NCI-H128 (cell line): ENCODE measurements around the gene RPS2.
"Not testable (repeated sequence)": the region's sequence is repeated elsewhere in the genome, so short reads cannot be mapped to it uniquely, and the experiment has no call there.

Experiments
- DNase-seq: peaks from one replicate; lab custom pipeline; 2025; ENCODE audit not compliant: unreplicated experiment; lab: John Stamatoyannopoulos, UW

The RPS2 gene

DNA sequence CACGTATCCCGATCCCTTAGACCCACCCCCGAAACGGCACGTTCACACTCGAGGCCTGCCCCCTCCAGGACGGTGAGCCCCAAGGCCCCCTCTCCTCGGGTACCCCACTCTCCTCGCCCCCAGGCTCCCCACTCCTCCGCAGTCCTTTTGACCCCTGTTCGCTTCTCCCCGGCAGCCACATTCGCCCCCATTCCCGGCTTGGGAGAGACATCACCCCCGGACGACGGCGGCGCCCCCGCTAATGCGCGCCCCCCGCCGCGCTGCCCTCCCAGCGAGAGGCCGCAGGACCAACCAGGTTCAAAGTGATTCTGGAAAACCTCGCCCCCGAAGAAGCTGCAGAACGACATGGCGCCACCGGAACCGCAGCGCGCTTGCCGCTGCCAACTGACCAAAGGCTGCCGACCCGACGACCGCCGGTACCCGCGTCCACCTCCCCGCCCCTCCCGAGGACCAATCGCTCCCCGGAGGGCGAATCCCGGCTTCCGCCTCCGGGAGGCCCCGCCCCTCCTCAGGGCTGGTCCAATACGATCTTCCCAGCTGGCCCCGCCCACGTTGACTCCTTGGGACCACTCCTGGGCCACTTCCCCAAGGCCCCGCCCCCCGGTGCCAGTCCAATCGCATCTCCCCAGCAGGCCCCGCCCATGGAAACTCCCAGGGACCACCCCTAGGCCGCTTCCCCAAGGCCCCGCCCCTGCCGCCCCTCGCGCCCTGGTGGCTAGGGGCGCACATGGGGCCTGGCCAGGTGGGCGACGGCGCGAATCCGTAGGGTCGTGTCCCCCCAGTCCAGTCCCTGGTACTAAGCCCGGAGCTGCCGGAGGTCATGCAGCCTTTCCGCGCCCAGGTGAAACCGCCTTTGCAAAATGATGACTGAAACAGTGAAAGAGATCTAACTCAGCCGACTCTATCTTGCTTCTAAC lies 21.6 kb downstream of the RPS2 start, which contains the start of gene MSRB1:
Gene MSRB1 (minus strand): TSS at position 390 of the 917 bp plus-strand sequence. CDS start 43 bp downstream, at position 347.
- DNase-seq, result peak; percentile 95

DNA sequence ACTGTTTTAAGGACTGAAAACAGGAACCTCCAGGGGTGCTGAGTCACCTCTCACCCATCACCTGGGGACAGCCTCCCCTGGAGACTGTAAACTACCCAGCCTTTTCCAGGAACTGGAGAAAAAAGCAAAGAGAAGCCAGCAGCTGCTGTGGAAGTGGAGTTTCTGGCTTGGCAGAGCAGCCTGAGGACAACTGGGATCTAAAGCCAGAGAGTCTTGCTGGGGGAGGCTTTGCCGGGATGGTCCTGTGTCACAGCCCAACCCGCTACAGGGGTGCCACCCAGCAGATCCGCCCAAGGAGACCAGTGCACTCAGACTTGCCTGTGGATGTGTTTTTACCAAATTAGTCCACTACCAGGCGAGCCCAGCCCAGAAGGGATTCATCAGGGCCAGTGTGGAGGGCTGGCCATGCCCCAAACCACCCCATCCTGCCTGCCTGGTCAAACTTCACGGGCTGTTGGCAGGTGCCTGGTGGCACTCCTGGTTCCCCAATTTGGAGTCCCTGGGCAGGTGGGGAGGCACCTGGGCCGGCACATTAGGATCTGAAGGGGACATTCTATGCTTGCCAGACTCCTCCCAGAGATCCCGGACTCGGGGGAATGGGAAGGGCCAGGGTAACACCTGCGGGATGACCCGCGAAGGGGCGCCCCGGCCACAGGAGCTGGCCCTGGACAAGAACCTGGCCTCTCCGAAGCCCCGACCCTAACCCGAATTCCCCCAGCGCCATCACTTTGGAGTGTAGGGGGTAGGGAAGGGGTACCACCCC lies 22.4 kb downstream of the RPS2 start:
- DNase-seq, result no peak

DNA sequence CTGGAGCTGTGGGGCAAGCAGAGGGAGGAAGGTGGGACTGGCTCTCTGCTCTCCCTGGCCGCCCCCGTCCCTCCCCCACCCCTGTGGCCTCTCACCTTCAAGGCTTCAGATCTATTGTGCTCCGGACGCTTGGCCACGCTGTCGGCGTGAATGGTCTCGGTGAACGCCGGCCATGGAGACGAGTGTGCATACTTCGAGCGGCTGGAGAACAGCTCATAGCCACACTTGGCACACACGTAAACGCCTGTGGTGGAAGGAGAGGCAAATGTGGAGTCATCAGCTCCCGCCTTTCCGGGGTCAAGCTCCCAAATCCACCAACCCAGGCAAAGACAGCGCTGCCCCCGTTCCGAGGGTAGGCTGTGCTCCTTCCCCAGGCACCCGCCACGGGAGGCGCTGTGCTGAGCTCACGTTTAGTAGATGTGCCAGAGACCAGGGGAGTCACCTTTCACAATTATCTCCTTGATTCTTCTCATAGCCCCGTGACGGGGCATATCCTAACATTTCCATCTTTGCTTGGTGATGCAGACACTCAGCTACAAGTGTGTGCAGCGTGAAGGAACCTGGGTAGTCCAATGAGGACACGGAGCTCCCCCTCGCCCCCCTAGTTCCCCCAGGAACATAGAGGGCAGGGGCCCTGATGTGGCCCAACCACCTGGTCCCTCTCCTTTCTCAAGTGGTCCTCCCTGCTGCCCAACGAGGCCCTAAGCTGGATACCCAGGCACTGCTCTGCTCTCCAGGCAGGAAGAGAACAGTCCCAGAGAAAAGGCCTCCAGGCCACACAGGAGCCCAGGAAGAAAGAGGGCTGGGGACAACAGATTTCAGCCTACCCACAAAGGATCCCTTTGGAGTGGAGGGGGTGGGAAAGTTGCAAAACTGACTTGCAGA lies 23.2 kb downstream of the RPS2 start:
- DNase-seq, result no peak

DNA sequence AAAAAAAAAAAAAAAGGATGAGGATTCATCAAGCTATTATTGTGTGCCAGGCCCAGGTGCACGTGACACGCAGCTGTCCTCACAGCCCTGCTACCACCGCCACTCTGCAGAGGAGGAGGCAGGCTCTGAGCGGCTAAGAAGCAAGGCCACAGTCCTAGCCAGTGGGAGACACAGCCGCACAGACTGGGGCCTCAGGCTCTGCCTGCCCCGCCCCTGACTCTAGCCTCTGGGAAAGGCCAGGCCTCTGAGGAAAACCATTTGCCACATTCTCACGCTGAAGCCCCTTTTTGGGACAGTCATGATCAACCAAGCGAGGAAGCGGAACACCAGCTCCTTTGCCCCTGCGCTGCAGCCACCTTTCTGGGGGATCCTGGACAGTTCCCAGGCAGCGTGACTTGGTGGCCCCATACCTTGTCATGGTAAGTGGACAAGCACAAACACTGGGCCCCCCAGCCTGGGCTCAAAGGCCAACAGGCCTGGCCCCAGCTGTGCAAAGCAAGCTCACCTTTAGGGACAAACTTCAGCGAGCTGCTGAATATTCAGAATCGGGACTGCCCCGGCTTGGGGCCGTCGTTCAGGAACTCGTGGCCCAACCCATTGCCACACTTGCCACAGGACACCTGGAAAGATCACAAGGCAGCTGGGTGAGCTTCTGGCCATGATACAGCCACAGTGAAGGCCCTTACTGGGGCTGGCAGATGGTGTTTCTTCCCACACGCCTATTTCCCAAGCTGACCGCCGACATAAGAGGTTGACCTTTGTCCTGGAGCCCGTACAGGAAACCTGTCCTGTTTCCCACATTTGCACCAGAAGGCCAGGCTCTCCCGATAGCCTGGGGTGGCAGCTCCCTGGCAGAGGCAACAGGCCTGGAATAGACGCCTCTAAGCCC lies 24.1 kb downstream of the RPS2 start:
- no peak for DNase-seq

DNA sequence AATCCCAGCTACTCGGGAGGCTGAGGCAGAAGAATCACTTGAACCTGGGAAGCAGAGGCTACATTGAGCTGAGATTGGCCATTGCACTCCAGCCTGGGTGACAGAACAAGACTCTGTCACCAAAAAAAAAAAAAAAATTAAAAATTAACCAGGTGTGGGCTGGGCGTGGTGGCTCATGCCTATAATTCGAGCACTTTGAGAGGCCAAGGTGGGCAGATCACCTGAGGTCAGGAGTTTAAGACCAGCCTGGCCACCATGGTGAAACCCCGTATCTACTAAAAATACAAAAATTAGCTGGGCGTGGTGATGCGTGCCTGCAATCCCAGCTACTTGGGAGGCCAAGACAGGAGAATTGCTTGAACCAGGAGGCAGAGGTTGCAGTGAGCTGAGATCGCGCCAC lies 24.8 kb downstream of the RPS2 start:
- not testable (repeated sequence) for DNase-seq

DNA sequence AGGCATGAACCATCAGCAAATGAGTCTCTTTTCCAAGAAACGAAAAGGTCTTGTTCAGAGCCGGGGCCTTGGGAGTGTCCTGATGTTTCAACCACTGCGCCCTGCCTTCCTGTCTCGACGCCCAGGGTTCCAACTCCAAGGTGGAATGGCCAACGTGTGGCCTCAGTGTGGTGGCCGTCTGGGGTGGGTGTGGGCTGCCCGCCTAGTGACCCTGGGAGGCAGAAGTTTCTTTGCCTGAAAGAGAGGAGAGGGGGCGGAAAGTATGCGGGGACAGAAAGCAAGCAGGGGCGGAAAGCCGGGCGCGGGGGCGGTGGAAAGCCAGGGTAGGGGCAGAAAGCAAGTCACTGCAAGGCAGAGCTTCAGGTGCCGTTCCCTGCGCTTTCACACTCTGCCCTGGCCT lies 25.7 kb downstream of the RPS2 start:
- DNase-seq, result no peak

DNA sequence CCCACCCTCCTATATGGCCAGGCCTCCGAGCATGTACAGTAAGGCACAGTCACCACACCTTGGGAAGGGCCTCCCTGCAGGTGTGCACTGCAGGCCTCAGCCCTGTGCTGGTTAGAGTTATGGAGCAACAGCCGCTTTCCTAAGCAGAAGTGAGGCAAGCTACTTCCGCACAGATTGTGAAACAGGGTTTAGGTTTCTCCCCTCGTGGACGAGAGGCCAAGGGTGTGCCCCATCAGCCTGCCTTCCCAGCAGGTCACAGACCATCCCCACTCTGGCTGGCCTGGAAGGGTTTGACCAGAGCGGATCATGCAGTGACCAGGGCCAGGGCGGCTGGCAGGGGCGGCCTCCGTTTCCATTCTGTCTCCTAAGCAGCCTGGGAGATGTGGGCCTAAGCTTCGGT lies 26.3 kb downstream of the RPS2 start:
- no peak for DNase-seq

DNA sequence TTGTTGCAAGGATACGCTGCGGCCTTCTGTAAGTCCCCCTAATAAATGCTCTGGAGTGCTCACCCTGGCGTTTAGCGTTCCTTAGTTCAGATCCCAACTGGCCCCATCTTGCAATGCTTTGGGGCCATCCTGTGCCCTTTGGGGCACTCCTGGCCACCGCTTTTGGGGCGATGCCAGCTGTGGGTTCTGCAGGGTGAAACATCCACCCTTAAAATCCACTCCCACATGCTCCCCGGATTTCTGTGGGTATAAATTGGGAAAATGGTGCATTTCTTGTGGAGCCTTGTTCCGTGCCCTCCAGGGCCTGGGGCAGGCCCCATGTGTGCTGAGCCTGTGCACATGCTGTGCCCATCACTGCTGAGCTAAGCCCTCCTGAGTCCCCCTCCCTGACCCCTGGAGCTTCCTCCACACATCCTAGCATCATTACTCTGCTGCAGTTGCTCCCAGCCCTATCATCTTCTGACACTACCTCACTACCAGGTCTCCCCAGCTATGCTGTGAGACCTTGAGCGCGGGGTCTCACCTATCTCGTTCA lies 27.6 kb downstream of the RPS2 start:
- DNase-seq, result no peak

DNA sequence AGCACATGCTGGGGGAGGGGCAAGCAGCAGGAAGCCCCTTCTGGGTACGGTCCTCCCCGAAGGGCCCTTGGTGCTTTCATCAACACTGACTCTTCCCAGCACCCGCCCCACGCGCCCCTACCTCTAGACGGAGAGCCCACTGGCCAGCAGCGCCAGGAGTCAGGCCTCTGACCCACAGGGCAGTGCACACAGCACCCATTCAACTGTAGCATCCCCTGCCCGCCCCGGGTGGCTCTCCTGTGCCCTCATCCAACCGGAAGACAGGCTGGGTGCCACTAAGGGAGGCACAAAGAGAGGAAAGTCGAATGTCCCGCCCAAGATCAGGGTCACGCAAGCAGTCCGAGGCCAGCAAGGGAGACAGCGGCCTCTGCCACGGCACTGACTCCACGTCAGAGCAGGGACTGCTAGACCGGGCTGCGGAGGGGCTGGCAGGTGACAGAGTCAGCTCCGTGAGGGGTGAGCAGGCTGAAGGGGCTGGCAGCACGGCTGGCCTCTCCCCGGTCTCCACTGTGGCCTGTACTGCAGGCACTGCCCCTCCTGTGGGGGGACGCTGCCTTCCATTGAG lies 31.4 kb downstream of the RPS2 start:
- DNase-seq, result no peak

DNA sequence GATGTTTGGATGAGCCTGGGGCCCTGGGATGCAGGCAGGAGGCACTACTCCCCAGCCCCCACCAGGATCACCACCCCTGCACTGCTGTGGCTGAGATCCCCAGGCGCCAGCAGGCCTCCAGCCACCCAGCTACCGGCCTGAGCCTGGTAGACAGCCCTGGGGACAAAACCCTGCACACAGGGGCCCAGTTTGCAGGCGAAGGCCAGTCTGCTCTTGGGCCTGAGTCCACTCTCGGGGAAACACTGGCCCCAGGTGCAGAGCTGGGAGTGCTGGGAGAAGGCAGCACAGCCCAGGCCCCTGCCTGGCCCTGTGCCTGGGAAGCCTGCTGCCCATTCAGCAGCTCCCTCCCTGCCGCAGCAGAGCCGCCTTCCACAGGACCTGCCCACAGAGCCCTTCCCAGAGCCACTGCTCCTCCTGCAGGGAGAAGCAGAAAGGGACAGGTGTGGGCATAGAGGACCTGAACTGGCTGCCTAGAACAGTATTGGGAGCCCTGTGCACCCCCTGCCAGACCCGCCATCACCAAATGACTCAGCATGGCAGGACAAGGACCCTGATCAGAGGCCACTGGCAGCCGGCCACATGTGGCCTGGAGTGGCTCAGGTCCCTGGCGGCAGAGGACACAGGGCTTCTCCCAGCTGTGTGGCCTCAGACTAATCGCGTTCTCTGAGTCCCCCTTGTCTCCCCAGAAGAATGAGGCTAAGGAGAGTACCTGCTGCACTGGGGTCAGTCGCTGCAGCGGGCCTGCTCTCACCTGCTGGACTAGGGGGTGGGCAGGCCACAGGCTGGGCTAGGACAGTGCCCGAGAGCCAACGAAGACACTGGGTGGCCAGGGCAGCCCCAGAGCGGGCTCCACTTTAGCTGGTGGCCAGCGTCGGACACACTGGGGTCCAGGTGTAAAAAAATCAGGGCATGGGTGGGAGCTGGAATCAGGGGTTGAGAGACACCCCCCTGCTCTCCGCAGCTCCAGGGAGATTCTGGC lies 32.3 kb downstream of the RPS2 start:
- DNase-seq, result no peak

DNA sequence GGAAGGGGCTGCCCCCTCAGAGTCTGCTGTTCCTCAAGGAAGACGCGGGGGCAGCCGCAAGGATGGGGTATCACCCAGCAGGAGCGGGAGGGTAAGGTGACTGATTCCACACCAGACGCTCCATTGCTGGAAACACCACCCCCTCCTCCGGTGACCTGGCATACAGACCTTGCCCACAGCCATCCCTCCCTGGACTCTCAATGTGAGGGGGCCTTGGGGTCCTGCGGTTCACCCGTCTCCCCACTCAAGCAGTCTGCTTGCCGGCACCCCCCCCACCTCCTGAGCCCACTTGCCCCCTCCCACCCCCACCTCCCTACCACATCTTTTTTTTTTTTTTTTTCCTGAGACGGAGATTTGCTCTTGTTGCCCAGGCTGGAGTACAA lies 34.3 kb downstream of the RPS2 start:
- no peak for DNase-seq

DNA sequence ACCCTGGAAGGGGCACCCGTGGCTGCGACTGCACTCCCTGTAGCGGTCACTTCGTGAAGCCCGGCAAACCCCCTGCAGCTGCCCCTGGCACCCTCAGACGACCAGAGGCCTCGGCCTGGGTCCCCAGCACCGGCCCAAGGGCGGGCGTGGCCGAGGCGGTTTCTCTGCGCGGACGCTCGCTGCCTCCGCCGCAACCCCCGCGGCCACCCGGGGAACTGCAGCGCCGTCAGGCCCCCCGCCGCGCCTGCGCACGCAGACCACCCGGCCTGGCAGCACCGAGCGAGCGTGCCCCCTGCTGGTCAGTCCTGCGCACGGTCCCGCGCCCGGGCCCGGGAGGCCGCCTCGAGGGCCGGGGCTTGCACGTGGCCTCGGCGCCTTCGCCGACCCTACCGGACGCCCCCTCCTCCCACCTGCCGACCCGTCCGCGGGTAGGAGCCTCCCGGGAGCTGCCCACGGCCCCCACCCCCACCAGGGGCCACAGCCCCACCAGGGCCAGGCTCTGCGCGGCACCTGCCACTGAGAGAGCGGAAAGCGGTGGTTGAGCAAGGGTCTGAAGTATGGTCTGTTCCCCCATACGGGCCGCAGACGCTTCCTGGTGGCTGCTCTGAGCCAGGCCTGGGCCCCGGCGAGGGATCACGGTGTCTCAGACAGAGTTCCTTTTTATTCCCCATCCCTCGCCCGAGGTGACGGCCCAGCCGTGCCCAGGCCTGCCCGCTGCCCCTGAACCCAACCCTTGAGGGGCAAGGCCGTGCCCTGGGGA lies 34.9 kb downstream of the RPS2 start:
- DNase-seq, result peak; percentile 4

DNA sequence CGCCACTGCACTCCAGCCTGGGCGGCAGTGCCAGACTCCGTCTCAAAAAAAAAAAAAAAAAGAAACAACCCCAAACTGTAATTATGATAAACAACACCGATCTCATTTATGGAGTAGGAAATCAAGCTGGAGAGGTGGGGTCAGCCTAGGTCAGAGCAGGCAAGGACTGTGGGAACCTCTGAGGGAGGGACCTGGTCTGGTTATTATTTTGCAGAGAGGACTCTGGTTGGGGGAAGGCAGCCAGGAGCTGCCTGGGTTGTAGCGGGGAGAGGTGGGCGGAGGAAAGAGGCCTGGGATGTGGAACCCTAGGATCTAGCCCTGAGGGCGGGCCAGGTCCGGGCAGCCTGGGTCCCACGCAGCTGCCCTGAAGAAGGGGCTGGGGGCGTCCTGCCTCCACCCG lies 35.5 kb downstream of the RPS2 start:
- DNase-seq, result no peak

DNA sequence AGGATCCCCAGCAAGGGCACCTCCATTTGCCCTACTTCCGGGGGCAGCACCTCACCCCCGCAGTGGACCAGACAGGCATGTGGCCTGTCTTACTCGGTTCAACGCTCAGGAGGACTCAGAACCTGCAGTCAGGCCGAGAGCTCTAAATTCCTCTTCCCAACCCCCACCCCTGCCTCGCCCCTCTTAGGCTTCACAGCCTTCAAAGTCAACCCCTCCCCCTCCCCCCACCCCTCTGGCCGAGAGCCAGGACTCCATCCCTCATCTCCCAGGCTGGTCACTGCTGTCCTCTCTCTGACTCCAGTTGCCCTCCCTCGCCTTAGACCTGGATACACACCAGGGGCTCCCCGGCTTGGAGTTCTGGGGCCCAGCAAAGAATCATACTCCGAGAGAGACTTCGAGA lies 38.4 kb downstream of the RPS2 start:
- no peak for DNase-seq

DNA sequence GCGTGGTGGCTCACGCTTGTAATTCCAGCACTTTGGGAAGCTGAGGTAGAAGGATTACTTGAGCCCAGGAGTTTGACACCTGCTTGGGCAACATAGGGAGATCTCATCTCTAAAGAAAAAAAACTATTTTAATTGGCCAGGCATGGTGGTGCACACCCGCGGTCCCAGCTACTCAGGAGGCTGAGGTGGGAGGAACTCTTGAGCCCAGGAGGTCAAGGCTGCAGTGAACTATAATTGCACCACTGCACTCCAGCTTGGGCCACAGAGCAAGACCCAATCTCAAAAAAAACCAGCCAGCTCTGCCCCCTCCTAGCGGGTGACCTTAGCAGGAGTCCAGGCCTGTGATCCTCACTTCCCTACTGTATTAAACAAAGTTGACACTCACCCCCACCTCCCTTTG lies 40.5 kb downstream of the RPS2 start:
- no peak for DNase-seq

DNA sequence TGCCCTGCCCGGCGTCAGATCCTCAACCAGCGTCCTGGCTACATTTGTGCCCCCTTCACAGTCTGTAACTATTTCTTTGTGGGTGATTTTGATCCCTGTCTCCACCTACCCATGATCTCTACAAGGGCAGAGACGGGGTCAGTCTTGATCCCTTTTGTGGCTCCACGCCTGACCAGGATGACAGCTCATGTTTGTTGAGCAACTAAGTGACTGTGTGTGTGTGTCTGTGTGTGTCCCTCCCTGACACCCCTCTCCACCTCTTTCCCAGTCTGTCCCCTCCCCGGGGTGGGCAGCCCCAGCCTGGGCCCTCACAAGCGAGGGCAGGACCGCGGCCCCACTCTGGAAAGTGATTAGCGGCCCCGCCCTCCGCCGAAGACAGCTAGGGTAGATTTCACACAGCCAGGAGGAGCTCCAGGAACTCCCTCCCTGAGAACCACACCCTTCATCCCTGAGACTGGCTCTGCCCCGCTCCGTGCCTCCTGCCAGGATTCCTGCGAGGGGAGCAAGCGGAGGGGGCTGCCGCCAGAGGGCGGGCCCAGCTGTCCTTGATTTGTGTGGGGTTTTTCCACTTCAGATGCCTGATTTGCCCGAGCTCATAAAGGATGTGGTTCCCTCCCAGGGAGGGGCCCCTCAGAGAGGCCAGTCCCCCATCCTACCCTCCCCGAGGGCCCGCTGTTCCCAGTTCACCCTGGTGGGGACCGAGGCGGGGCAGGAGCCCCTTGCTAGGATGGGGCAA lies 41.2 kb downstream of the RPS2 start:
- no peak for DNase-seq

DNA sequence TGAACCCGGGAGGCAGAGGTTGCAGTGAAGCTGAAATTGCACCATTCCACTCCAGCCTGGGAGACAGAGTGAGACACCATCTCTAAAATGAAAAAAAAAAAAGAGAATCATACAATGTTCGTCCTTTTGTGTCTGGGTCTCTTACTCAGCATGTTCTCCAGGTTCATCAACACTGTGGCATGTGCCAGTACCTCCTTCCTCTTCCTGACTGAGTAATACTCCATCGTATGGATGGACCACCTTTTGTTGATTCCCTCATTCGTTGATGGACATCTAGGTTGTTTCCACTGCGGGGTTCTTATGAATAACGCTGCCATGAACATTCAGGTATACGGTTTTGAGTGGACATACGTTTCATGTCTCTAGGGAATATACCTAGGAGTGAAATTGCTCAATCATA lies 42.3 kb downstream of the RPS2 start:
- no peak for DNase-seq
